Medulla oblongata (tissue), 1 donor: ENCODE results near the gene OTULINL.

Experiments used
- DNase-seq: peaks from one replicate; pipeline ENCODE4 v3.0.0-alpha.2; 2015; ENCODE audit errors: extremely low spot score

Gene OTULINL

DNA sequence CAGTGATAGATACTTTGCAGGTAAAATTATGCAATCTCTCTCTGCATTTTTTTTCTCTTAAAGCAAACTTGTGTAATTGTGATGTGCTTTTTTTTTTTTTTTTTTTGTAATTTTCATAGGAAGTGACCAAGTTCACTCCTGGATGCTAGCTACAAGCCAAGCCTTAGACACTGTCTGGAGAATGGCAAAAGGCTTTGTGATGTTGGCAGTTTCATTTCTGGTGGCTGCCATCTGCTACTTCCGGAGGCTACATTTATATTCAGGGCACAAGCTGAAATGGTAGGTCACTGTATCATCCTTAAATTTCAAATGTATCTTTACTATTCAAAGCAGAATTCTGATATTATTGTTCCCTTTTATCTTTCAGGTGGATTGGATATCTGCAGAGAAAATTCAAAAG is 19.3 kb downstream of the OTULINL start:
- no peak for DNase-seq

DNA sequence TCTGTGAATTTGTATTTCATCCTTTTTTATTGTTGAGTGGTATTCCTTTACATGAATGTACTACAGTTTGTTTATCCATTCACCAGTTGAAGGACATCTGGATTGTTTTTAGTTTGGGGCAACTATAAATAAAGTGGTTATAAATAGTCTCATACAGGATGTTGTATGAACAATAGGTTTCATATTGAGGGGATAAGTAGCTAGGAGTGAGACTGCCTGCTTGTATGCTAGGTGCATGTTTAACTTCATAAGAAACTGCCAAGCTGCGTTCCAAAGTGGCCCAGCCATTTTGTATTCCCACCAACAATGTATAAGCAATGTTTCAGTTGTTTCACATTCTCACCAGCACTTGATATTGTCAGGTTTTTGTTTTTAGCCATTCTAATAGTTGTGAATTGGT is 21.5 kb downstream of the OTULINL start:
- DNase-seq: no peak

DNA sequence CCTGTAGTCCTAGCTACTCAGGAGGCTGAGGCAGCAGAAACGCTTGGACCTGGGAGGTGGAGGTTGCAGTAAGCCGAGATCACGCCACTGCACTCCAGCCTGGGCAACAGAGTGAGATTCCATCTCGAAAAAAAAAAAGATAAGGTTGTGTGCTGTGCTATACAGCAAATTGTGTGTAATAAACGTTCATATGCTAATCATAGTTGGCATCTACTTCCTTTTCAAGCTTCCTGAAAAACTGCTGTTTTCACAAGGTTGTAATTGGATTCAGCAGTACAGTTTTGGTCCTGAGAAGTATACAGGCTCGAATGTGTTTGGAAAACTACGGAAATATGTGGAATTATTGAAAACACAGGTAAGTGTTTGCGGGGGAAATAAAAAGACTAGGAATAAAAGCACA is 25.5 kb downstream of the OTULINL start:
- DNase-seq: no peak

- no peak for DNase-seq
These were observed 26.6 kb downstream of the OTULINL start for GRCh38 chr5:14608169-14608568.

- no peak for DNase-seq
These were observed 30.1 kb downstream of the OTULINL start for GRCh38 chr5:14611737-14612136.

GRCh38 chr5:14614490-14614889 is 32.9 kb downstream of the OTULINL start:
- DNase-seq: no peak

DNA sequence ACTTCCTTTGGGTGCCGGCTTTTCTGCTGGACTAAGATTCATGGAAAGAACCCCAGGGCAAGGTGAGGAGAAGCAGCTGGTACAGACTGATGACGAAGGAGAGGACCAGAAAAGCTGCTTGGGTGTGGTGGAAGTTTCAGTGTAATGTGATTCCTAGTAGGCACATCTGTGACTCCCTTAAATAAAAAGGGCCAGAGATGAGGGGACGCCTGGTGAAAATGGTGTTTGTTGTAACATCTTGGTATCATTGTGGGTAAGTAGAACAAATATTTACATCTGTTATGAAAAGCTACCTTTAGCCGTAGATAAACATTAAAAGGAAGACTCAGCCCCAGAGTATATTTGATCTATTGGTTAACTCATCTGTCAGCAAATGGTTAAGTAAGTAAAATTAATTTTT is 33.8 kb downstream of the OTULINL start:
- no peak for DNase-seq

DNA sequence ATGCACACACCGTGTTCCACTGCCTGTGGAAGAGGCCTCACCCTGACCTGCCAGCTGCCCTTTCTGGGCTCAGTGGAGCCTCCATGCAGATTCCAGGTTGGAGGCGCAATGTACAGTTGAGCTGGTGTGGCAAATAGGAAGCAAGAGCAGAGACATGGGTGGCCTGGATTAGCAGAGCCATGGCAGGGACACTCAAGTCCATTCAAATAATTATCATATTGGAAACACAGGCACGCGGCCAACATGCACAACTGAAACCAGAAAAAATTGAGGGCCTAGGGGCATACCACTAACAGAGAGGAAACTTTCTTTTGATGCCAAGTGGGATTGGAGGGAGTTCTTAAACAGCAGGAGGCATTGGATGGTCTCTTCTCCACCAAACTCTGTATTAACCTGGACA is 35.8 kb downstream of the OTULINL start:
- no peak for DNase-seq

DNA sequence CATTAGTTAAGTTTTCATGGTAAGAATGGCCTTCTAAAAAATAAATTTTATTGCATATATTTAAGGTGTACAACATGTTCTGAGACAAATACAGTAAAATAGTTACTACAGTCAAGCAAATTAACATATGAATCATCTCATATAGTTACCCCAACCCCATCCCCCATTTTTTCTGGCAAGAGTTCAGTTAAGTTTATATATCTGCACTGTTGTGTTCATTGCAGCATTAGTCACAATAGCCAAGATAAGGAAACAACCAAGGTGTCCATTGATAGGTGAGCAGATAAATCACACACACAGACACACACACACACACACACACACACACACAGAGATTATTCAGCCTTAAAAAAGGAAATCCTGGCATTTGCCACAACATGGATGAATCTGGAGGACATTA is 45.7 kb downstream of the OTULINL start:
- DNase-seq: no peak

DNA sequence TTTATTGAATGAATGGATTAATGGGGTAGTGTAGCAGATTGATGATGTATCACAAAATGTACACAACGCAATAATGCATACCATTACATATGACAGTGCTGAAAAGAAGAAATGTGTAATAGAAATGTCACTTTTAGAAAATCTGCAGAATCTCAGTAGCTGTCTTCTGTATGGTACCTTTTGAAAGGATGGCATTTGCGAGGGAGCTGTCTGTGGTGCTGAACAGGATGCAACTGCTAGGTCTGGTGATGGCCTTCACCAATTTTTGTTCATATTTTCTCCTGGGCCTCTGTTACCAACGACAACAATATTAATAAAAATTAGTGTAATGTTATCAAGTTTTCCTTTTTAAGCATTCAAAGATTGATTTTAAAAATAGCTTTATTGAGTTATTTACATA is 46.8 kb downstream of the OTULINL start:
- no peak for DNase-seq

DNA sequence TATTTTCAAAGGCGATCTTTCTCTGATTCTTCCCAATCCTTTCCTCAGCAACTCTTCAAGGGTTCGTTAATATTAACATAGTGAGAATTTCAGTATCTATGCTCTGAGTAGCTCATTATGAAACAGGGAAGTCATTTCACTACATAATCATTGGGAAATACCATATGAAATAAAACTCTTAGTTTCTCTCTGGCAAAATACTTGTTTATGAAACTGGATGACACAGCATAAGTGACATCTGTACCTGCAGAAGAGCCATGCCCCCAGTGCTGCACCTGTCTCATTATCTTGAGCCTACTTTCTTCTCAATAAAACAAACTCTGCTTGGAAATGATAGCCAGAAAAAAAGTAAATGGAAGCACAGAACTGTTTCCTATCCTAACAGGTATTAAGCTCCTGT is 49.1 kb downstream of the OTULINL start:
- DNase-seq: no peak

- DNase-seq: no peak
These were observed 54.1 kb downstream of the OTULINL start for GRCh38 chr5:14635656-14636055.

DNA sequence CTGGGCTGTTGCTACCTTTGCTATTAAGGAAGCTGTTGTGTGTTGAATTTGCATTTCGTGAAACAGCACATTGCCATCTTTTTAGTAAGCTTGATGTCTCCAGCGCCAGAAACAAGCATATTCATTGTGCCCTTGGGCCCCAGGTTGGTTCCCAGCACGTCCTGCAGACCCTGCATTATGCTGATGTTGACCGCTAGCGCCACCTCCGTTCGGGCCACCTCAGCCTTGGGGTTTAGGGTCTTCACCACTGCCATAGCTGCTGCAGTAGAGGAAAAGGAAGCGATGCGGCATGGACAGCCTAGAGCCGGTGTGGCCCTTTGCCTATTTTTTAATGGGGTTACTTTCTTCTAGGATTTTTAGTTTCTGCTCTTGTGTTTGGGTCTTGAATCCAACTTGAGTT is 59.2 kb downstream of the OTULINL start:
- DNase-seq: no peak

GRCh38 chr5:14644623-14645237 is 63.1 kb downstream of the OTULINL start:
- no peak for DNase-seq

DNA sequence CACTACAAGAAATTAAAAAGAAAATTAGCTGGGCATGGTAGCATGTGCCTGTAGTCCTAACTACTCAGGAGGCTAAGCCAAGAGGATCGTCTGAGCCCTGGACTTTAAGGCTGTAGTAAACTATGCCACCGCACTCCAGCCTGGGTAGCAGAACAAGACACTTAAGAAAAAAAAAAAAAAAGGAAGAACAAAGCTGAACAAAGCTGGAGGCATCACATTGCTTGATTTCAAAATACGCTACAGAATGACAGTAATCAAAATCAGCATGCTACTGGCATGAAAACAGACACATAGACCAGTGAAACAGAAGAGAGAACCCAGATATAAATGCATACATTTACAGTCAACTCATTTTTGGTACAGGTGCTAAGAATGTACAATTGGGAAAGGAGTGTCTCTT is 68.5 kb downstream of the OTULINL start:
- no peak for DNase-seq

- DNase-seq: no peak
These were observed 73.7 kb downstream of the OTULINL start for GRCh38 chr5:14655146-14655741.

GRCh38 chr5:14656898-14657297 is 75.3 kb downstream of the OTULINL start:
- no peak for DNase-seq

- no peak for DNase-seq
These were observed 78.4 kb downstream of the OTULINL start for GRCh38 chr5:14659821-14660607.

DNA sequence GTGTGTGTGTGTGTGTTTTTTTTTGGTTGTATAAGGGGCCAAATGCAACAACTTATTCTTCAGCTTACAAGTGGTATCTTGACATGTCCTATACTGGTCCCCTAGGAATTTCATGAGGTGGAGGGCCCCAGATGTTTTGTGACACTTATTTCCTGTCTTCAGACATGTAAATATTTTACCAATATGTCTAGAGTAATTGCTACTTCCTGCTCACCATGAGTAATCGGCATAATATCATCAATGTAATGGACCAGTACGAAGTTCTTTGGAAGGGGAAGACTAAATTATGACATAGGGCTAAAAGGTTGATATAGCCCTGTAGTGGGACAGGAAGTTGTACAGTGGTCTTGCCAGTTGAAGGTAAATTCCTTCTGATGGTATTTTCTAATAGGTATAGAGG is 79.2 kb downstream of the OTULINL start:
- DNase-seq: no peak
